Glutamatergic neuron (in vitro differentiated cells): ENCODE measurements around the gene FAF1. TPM values are rescaled to one million over a fixed set of nuclear protein-coding genes. Genes with fewer than 3 reads are reported as not detected.
"Not testable (repeated sequence)": the region's sequence is repeated elsewhere in the genome, so short reads cannot be mapped to it uniquely, and the experiment has no call there.

Experiments
- DNase-seq: peaks from one replicate; pipeline ENCODE4 v3.0.0; 2022
- H3K27ac Mint-ChIP-seq: one replicate; pipeline ENCODE4 v1.8.0; 2020; ENCODE audit warnings: mild to moderate bottlenecking, mixed read lengths, inconsistent platforms; ENCODE audit not compliant: unreplicated experiment
- H3K27me3 Mint-ChIP-seq: one replicate; pipeline ENCODE4 v1.8.0; 2020; ENCODE audit warnings: mild to moderate bottlenecking, moderate library complexity, mixed read lengths, inconsistent platforms; ENCODE audit not compliant: unreplicated experiment
- H3K36me3 Mint-ChIP-seq: one replicate; pipeline ENCODE4 v1.8.0; 2020; ENCODE audit warnings: mild to moderate bottlenecking, mixed read lengths, inconsistent platforms; ENCODE audit not compliant: unreplicated experiment
- H3K4me1 Mint-ChIP-seq: one replicate; pipeline ENCODE4 v1.8.0; 2020; ENCODE audit warnings: mild to moderate bottlenecking, low read depth, mixed read lengths, inconsistent platforms; ENCODE audit not compliant: unreplicated experiment
- H3K4me3 Mint-ChIP-seq: one replicate; pipeline ENCODE4 v1.8.0; 2020; ENCODE audit warnings: mild to moderate bottlenecking, mixed read lengths, inconsistent platforms; ENCODE audit not compliant: unreplicated experiment
- H3K9me3 Mint-ChIP-seq: one replicate; pipeline ENCODE4 v1.8.0; 2020; ENCODE audit warnings: mild to moderate bottlenecking, moderate library complexity, mixed read lengths, inconsistent platforms; ENCODE audit not compliant: unreplicated experiment
- total RNA-seq: library from RNA; stranded (reverse); fragmentation: NEBNext Ultra II Directional; extraction: Animal tissue kit (Norgen Biotek cat#: 25700); gene quantifications from one replicate; pipeline ENCODE4 v1.2.1, GENCODE V29; 2021; ENCODE audit not compliant: unreplicated experiment
- TF ChIP-seq, protein P1 (sequence below): fragments of 200-600 bp; sonication (generic); IDR thresholded peaks from one replicate; pipeline ENCODE4 v1.5.0; 2021; ENCODE audit not compliant: partially characterized antibody, unreplicated experiment

FAF1 gene
- total RNA-seq, 1 donor from 2014 or later: 57.3 TPM

DNA sequence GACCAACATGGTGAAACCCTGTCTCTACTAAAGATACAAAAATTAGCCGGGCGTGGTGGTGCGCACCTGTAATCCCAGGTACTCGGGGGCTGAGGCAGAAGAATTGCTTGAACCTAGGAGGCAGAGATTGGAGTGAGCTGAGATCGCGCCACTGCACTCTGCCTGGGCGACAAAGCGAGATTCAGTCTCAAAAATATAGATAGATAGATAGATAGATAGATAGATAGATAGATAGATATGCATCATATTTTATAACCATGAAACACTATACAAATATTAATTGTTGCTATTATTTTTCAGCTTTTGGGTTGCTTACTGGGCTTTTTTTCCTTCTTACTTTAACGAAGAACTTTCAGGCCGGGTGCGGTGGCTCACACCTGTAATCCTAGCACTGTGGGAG lies 4.8 kb upstream of the FAF1 start:
- peaks cover 6% of the 10 kb centered on the region for H3K4me1 Mint-ChIP-seq
- no peak for DNase-seq
- no peak overlapping the region for H3K27ac Mint-ChIP-seq
- no peak overlapping the region for H3K4me3 Mint-ChIP-seq
- H3K36me3 Mint-ChIP-seq: no peaks in the 10 kb centered on the region
- TF ChIP-seq, protein P1, sequence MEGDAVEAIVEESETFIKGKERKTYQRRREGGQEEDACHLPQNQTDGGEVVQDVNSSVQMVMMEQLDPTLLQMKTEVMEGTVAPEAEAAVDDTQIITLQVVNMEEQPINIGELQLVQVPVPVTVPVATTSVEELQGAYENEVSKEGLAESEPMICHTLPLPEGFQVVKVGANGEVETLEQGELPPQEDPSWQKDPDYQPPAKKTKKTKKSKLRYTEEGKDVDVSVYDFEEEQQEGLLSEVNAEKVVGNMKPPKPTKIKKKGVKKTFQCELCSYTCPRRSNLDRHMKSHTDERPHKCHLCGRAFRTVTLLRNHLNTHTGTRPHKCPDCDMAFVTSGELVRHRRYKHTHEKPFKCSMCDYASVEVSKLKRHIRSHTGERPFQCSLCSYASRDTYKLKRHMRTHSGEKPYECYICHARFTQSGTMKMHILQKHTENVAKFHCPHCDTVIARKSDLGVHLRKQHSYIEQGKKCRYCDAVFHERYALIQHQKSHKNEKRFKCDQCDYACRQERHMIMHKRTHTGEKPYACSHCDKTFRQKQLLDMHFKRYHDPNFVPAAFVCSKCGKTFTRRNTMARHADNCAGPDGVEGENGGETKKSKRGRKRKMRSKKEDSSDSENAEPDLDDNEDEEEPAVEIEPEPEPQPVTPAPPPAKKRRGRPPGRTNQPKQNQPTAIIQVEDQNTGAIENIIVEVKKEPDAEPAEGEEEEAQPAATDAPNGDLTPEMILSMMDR: no peak
- H3K27me3 Mint-ChIP-seq: peaks cover 4% of the 10 kb centered on the region
- H3K9me3 Mint-ChIP-seq: peaks cover 7% of the 10 kb centered on the region

DNA sequence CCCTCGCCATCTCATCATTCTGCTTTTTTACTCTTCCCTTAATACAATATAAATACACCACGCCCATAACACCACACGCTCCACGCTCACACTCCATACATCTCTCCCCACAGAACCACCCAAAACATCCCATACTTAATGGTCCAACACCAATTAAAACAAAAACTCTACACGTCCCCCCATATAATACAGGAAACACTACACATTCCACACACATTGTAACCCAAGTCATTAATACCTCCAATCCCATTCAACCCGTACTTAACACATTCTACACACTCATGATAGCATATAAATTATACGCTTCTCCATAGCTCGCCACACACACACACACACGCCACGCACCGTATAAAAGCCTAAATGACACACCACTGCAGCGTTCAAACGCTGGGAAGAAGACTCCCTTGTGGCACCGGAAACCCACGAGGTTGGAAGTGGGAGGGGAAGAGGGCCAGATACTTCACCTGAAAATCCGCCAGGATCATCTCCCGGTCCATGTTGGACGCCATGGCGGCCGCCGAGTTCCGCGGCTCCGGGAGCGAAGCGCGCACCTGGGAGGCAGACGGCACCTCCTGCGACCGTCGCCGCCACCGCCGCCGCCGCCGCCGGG lies 659 bp downstream of the FAF1 start:
- H3K4me1 Mint-ChIP-seq: peaks cover 10% of the 10 kb centered on the region
- H3K27me3 Mint-ChIP-seq: peaks cover 8% of the 10 kb centered on the region
- peaks cover 7% of the 10 kb centered on the region for H3K9me3 Mint-ChIP-seq
- H3K4me3 Mint-ChIP-seq: peak overlapping the region; percentile 95
- no peaks in the 10 kb centered on the region for H3K36me3 Mint-ChIP-seq
- peak overlapping the region; percentile 89 for H3K27ac Mint-ChIP-seq
- no peak for DNase-seq
- TF ChIP-seq, protein P1: no peak

DNA sequence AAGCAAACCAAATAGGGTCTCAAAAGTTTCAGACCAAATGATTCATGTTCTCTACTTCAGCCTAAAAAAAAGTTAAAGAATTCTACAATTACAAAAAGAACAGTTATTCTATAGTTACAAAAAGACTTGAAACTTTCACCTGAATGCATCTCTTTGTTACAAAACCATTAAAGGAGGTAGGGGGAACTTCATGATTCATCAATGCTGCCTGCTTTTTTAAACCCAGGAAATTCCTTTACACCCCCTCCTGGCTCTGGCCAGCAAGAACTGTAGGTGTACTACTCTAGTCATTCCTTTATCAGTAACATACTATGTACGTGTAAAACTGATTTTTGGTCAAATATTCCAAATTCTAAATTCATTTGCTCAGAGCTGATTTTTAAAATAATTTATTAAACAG lies 5.0 kb downstream of the FAF1 start:
- no peak for DNase-seq
- Mint-ChIP-seq H3K4me3 (no peak overlapping the region), H3K27ac (no peak overlapping the region), H3K4me1 (peaks cover 10% of the 10 kb centered on the region), H3K9me3 (peaks cover 3% of the 10 kb centered on the region), H3K27me3 (peaks cover 5% of the 10 kb centered on the region), H3K36me3 (peaks cover 3% of the 10 kb centered on the region)
- TF ChIP-seq, protein P1: no peak

DNA sequence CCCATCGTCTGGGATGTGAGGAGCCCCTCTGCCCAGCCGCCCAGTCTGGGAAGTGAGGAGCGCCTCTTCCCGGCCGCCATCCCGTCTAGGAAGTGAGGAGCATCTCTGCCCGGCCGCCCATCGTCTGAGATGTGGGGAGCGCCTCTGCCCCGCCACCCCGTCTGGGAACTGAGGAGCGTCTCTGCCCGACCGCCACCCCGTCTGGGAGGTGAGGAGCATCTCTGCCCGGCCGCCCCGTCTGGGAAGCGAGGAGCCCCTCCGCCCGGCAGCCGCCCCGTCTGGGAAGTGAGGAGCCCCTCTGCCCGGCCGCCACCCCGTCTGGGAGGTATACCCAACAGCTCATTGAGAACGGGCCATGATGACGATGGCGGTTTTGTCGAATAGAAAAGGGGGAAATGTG lies 7.5 kb downstream of the FAF1 start:
- not testable (repeated sequence) for H3K27ac Mint-ChIP-seq, H3K4me1 Mint-ChIP-seq, DNase-seq, H3K27me3 Mint-ChIP-seq, H3K36me3 Mint-ChIP-seq, H3K4me3 Mint-ChIP-seq, H3K9me3 Mint-ChIP-seq

DNA sequence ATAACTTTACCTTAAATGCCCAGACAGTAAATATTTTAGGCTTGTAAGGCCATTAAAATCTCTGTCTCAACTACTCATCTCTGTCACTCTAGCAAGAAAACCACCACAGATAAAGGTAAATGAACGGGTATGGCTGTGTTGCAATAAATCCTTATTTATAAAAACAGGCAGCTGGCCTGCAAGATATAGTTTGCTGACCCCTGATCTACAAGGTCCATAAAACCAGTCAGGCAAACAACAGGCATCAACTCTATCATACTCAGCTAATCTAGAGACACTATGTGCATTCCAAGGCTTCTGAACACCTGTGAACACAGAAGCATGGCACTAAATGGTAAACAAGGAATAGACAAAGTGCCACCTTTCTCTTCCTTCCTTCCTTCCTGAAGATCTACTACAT lies 9.7 kb downstream of the FAF1 start:
- TF ChIP-seq, protein P1: no peak
- Mint-ChIP-seq H3K36me3 (peaks cover 3% of the 10 kb centered on the region), H3K4me3 (no peak overlapping the region), H3K27ac (no peak overlapping the region), H3K9me3 (no peaks in the 10 kb centered on the region), H3K27me3 (no peaks in the 10 kb centered on the region), H3K4me1 (peaks cover 12% of the 10 kb centered on the region)
- DNase-seq: no peak
